ENCODE results near the gene UBD. TPM values are rescaled to one million over a fixed set of nuclear protein-coding genes. Genes with fewer than 3 reads are reported as not detected.

The UBD gene
- total RNA-seq, 1 donor from 2014 or later = not detected

- peak overlapping the region; percentile 54 for H3K4me3 Mint-ChIP-seq
- peak; percentile 57 for DNase-seq (ENCODE audit: low read depth, low spot score)
- H3K27ac Mint-ChIP-seq (ENCODE audit: unreplicated experiment) = no peak overlapping the region
- peaks cover 99% of the 10 kb centered on the region for H3K27me3 Mint-ChIP-seq (ENCODE audit: low read depth)
- peaks cover 6% of the 10 kb centered on the region for H3K4me1 Mint-ChIP-seq
- H3K9me3 Mint-ChIP-seq = no peaks in the 10 kb centered on the region
- no peaks in the 10 kb centered on the region for H3K36me3 Mint-ChIP-seq (ENCODE audit: low read depth)
- peak; percentile 28 for TF ChIP-seq CTCF (conservative IDR thresholded peaks at IDR 0.05)
These were observed 6.1 kb downstream of the UBD start for GRCh38 chr6:29553268-29554057.

- Mint-ChIP-seq H3K4me1 (peaks cover 6% of the 10 kb centered on the region), H3K27ac (ENCODE audit: unreplicated experiment) (no peak overlapping the region), H3K27me3 (ENCODE audit: low read depth) (peaks cover 99% of the 10 kb centered on the region), H3K9me3 (no peaks in the 10 kb centered on the region), H3K4me3 (no peak overlapping the region), H3K36me3 (ENCODE audit: low read depth) (no peaks in the 10 kb centered on the region)
- DNase-seq (ENCODE audit: low read depth, low spot score) = no peak
- TF ChIP-seq CTCF (conservative IDR thresholded peaks at IDR 0.05) = no peak
These were observed 7.0 kb downstream of the UBD start for GRCh38 chr6:29552512-29553051.

GRCh38 chr6:29547573-29547972, 12.0 kb downstream of the UBD start:
- Mint-ChIP-seq H3K9me3 (no peaks in the 10 kb centered on the region), H3K36me3 (ENCODE audit: low read depth) (no peaks in the 10 kb centered on the region), H3K4me3 (no peak overlapping the region), H3K4me1 (no peaks in the 10 kb centered on the region), H3K27me3 (ENCODE audit: low read depth) (peaks cover 60% of the 10 kb centered on the region), H3K27ac (ENCODE audit: unreplicated experiment) (no peak overlapping the region)
- no peak for TF ChIP-seq CTCF (conservative IDR thresholded peaks at IDR 0.05)
- no peak for DNase-seq (ENCODE audit: low read depth, low spot score)

GRCh38 chr6:29537714-29538403, 21.7 kb downstream of the UBD start:
- TF ChIP-seq CTCF (conservative IDR thresholded peaks at IDR 0.05) = no peak
- H3K4me1 Mint-ChIP-seq = no peaks in the 10 kb centered on the region
- H3K27me3 Mint-ChIP-seq (ENCODE audit: low read depth) = peaks cover 9% of the 10 kb centered on the region
- no peaks in the 10 kb centered on the region for H3K9me3 Mint-ChIP-seq
- H3K27ac Mint-ChIP-seq (ENCODE audit: unreplicated experiment) = no peak overlapping the region
- H3K4me3 Mint-ChIP-seq = no peak overlapping the region
- H3K36me3 Mint-ChIP-seq (ENCODE audit: low read depth) = no peaks in the 10 kb centered on the region
- DNase-seq (ENCODE audit: low read depth, low spot score) = no peak

GRCh38 chr6:29532320-29532951, 27.1 kb downstream of the UBD start:
- Mint-ChIP-seq H3K9me3 (no peaks in the 10 kb centered on the region), H3K27ac (ENCODE audit: unreplicated experiment) (no peak overlapping the region), H3K27me3 (ENCODE audit: low read depth) (no peaks in the 10 kb centered on the region), H3K4me1 (no peaks in the 10 kb centered on the region), H3K36me3 (ENCODE audit: low read depth) (no peaks in the 10 kb centered on the region), H3K4me3 (no peak overlapping the region)
- DNase-seq (ENCODE audit: low read depth, low spot score) = no peak
- TF ChIP-seq CTCF (conservative IDR thresholded peaks at IDR 0.05) = no peak

All from neural crest cell (in vitro differentiated cells).